Smooth muscle cell of bladder (primary cell): ENCODE measurements around the gene MAP1B. TPM values are rescaled to one million over a fixed set of nuclear protein-coding genes. Genes with fewer than 3 reads are reported as not detected.

Experiments
- total RNA-seq: library from RNA; depleted of rRNA; stranded (reverse); fragments of >200 nt; gene quantifications from 2 replicates; pipeline ENCODE4 v1.2.3, GENCODE V29; 2014

Gene MAP1B
- 29.7 and 49.3 TPM in 2 replicates for total RNA-seq

DNA sequence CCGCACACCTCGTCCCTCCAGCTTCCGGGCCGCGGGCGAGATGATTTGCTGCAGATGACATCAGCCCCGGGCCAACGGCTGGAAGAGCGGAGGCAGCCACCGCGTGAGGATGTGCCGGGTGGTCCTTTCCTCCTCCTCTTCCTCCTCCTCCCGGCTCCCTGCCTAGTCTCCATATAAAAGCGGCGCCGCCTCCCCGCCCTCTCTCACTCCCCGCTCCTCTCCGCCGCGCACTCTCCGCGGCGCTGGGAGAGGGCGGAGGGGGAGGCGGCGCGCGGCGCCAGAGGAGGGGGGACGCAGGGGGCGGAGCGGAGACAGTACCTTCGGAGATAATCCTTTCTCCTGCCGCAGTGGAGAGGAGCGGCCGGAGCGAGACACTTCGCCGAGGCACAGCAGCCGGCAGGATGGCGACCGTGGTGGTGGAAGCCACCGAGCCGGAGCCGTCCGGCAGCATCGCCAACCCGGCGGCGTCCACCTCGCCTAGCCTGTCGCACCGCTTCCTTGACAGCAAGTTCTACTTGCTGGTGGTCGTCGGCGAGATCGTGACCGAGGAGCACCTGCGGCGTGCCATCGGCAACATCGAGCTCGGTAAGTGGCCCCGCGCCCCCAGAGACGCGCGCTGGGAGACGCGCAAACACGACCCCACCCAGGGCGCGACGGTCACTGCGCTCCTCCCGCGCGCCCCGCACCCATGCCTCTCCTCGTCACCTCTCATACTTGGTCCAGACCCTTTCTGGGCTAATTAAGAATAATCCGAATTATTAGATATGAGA lies at the start of gene MAP1B:
Gene MAP1B, plus strand, starts transcription at position 345 of the 770 bp plus-strand sequence. Its CDS starts 57 bp downstream, at position 402.

Other genes starting within 250 kb of the MAP1B start
- 71.9 and 79.1 TPM in 2 replicates for gene MRPS27, start 212.8 kb downstream of the MAP1B start, total RNA-seq
- gene PTCD2, start 212.9 kb downstream of the MAP1B start, total RNA-seq, result 5.7 and 9.4 TPM in 2 replicates